PFSK-1 (cell line): ENCODE measurements around the gene HSPG2.

ENCODE experiments used
- POLR2AphosphoS5 ChIP-seq: IDR thresholded peaks from 2 replicates; pipeline ENCODE4 v1.6.1; 2012; ENCODE audit warnings: low read depth, mild to moderate bottlenecking, control low read depth, low read length, moderate library complexity
- SIN3A ChIP-seq: IDR thresholded peaks from 2 replicates; pipeline ENCODE4 v1.6.1; 2012; ENCODE audit warnings: mild to moderate bottlenecking, low read length, moderate library complexity, borderline replicate concordance; ENCODE audit not compliant: insufficient read depth
- TAF1 ChIP-seq: IDR thresholded peaks from 2 replicates; pipeline ENCODE4 v1.6.1; 2012; ENCODE audit warnings: low read length, control low read depth, borderline replicate concordance; ENCODE audit not compliant: insufficient read depth

GRCh38 chr1:21913258-21913657, 23.9 kb downstream of the HSPG2 start:
- TF ChIP-seq SIN3A (no peak), POLR2AphosphoS5 (no peak), TAF1 (no peak)
